Tibial artery (tissue), 4 donors: ENCODE results near the gene CTNS.

Experiments used
- DNase-seq, 2 donors: peaks; one replicate each; pipeline ENCODE4 v3.0.0-alpha.2; 2019
- H3K27ac ChIP-seq, 2 donors: fragments of 200-600 bp; sonication (generic) in 1 of 2; 1 replicate in 1 of 2; 2 replicates in 1 of 2; pipeline ENCODE4 v1.5.1; 2018 to 2019; ENCODE audit warnings: mild to moderate bottlenecking in 1 of 2
- H3K27me3 ChIP-seq, 2 donors: fragments of 200-600 bp; sonication (generic) in 1 of 2; one replicate each; pipeline versions ENCODE4 v1.5.1 to v1.6.0; 2016 to 2019
- H3K36me3 ChIP-seq, 3 donors: fragments of 200-600 bp; sonication (generic) in 2 of 3; one replicate each; pipeline ENCODE4 v1.5.1; 2016 to 2019; ENCODE audit warnings: mild to moderate bottlenecking in 2 of 3
- H3K4me1 ChIP-seq, 4 donors: fragments of 200-600 bp; sonication (generic) in 2 of 4; 1 replicate in 3 of 4; 2 replicates in 1 of 4; pipeline ENCODE4 v1.5.1; 2016 to 2019
- H3K4me3 ChIP-seq, 2 donors: fragments of 200-600 bp; sonication (generic) in 1 of 2; 1 replicate in 1 of 2; 2 replicates in 1 of 2; pipeline ENCODE4 v1.5.1; 2018 to 2019; ENCODE audit warnings: mild to moderate bottlenecking in 2 of 2
- H3K9me3 ChIP-seq, 3 donors: fragments of 200-600 bp; sonication (generic) in 1 of 3; one replicate each; pipeline ENCODE4 v1.5.1; 2016 to 2019
- intact Hi-C: fragments of 100-400 bp; cut with DNase I; formaldehyde crosslinking; loops from one replicate; pipeline ENCODE4 v1.15.0; 2023; ENCODE audit warnings: low total_unique reads
- TF ChIP-seq, protein P1 (sequence below), 2 experiments: fragments of 200-600 bp in 1 of 2; fragments of 450-650 bp in 1 of 2; IDR thresholded peaks; one replicate each; pipeline ENCODE4 v1.5.1; 2017 to 2019; ENCODE audit warnings: antibody characterized with exemption in 2 of 2, mild to moderate bottlenecking in 1 of 2, moderate library complexity in 1 of 2

CTNS gene

DNA sequence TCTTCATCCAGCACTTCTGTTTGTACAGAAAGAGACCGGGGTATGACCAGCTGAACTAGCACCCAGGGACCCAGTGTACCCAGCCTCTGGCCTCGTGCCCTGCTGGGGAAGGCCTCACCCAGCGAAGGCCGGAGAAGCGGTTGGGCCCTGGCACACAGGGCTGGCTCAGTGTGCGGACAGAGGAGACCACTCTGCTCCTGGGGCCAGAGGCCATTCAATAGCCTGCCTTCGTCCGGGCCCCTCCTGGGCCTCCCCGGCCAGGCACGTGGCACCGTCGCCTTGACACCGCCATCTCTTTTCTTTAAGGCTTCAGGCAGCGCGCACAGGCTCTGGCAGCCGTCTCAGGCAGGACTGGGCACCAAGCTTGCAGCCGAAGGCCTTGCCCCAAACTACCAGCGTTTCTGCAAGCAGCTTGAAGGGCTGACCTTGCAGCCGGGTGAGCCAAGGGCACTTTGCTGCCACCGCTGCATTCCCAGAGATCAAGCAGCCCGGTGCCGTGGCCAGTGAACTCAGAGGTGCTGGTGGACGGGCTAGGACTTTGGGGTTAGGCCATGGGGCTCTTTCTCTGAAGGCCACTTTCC is 23.8 kb downstream of the CTNS start:
- peaks cover 21 to 57% (median 32%) of the 10 kb centered on the region in 3 donors for H3K36me3 ChIP-seq
- H3K27me3 ChIP-seq, result no peaks in the 10 kb centered on the region
- intact Hi-C loops, result loop anchor here (10.0 kb wide), 1 partner anchor 946 kb away; the partner anchor contains the start of gene CLUH
- no peak overlapping the region for H3K4me3 ChIP-seq
- no peaks in the 10 kb centered on the region for H3K9me3 ChIP-seq
- TF ChIP-seq, protein P1, sequence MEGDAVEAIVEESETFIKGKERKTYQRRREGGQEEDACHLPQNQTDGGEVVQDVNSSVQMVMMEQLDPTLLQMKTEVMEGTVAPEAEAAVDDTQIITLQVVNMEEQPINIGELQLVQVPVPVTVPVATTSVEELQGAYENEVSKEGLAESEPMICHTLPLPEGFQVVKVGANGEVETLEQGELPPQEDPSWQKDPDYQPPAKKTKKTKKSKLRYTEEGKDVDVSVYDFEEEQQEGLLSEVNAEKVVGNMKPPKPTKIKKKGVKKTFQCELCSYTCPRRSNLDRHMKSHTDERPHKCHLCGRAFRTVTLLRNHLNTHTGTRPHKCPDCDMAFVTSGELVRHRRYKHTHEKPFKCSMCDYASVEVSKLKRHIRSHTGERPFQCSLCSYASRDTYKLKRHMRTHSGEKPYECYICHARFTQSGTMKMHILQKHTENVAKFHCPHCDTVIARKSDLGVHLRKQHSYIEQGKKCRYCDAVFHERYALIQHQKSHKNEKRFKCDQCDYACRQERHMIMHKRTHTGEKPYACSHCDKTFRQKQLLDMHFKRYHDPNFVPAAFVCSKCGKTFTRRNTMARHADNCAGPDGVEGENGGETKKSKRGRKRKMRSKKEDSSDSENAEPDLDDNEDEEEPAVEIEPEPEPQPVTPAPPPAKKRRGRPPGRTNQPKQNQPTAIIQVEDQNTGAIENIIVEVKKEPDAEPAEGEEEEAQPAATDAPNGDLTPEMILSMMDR (IDR thresholded peaks at IDR 0.05), result no peak
- H3K27ac ChIP-seq, result peak overlapping the region; percentile 85 to 89
- peaks cover 0 to 32% (median 31%) of the 10 kb centered on the region in 4 donors for H3K4me1 ChIP-seq
- DNase-seq, result peak in 1 of 2 donors; percentile 86

DNA sequence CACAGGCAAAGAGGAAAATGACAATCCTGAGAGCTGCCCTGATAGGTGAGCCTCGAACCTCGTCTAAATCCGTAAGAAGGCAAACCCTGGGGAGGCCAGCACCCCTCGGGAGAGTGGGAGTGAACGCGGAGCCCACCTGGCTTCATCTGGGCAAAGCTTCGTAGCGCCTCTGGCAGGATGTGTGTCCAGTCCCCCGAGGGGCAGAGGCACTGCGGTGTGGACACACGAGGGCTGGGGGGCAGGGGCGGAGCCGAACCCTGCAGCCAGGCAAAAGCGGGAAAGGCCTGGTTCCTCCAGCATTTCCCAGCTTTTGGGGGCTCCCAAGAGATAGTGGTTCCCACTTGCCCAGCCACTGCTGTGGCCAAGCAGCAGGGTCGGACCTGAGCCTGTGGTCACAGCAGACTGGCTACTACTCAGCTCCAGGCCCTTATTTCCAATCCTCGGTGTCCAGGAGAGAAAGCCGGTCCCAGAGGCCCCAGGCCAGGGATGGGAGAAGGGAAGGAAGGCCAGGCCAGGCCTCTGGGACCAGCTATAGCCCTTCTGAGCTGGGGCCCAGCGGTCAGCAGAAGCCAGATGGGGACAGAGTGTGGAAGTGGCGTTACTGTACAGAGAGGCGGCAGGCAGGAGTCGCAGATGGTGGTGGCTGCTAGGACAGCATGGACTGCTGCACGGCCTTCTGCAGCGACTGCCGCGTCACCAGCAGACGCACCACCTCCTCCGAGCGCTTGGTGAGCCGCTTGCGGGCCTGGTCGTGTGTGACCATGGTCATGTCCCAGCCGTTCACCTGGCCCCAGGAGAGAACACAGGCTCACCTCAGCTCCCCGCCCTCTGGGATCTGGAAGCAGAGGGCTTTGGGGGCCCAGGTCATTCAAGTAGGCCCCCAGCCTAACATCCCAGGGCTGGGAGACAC is 26.8 kb downstream of the CTNS start:
- Histone ChIP-seq H3K9me3 (no peaks in the 10 kb centered on the region), H3K36me3 (peaks cover 21 to 46% (median 32%) of the 10 kb centered on the region in 3 donors), H3K27me3 (no peaks in the 10 kb centered on the region), H3K4me1 (peaks cover under 1 to 50% (median 45%) of the 10 kb centered on the region in 4 donors), H3K27ac (no peak overlapping the region), H3K4me3 (no peak overlapping the region)
- TF ChIP-seq, protein P1 (IDR thresholded peaks at IDR 0.05), result no peak
- intact Hi-C loops, result loop anchor here (10.0 kb wide), 1 partner anchor 949 kb away; the partner anchor contains the start of gene CLUH
- DNase-seq, result no peak

DNA sequence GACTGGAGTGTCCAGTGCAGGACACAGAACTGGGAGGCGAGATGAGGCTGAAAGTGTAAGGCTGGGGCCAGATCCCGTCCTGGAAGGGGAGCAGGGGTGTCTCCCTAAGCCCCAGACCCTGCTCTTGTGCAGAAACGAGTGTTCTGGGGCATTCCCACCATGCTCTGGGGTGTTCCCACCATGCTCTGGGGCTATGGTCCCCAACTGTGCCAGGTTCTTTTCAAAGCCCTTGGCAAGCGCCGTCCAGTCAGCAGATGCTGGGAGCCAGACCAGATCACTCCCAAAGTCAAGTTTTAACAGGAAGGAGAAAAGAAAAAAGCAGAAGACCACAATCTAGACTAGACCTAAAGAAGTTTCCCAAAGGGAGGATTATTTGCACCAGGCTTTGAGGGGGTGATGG is 29.3 kb downstream of the CTNS start:
- no peak for DNase-seq
- Histone ChIP-seq H3K4me3 (no peak overlapping the region), H3K36me3 (peaks cover 21 to 38% (median 32%) of the 10 kb centered on the region in 3 donors)

DNA sequence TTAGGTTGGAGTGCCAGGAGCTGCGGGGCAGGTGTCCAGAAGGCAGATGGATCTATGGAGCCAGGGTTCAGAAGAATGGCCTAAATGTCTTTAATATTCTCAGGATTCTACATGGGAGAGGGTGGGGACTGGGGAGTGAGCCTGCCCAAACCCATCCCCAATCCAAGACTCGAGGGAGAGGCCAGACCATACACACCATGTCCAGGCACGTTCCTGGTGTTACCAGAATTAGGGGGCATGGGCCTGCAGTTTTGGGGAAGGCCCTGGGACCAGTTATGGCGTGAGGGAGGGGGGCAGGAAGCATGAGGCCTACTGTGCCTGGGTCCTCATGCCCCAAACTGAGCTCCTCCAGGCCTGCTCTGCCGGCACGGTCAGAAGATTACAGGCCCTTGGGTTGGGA is 30.0 kb downstream of the CTNS start:
- Histone ChIP-seq H3K27me3 (no peaks in the 10 kb centered on the region), H3K9me3 (no peaks in the 10 kb centered on the region), H3K27ac (peak overlapping the region; percentile 86 to 89), H3K4me1 (peaks cover 6 to 32% (median 28%) of the 10 kb centered on the region in 4 donors), H3K36me3 (peaks cover 21 to 38% (median 32%) of the 10 kb centered on the region in 3 donors), H3K4me3 (peak overlapping the region in 1 of 2 donors; percentile 98)
- DNase-seq, result no peak
- intact Hi-C loops, result loop anchor here (10.0 kb wide), 1 partner anchor 952 kb away; the partner anchor contains the start of gene CLUH
- TF ChIP-seq, protein P1 (IDR thresholded peaks at IDR 0.05), result no peak

More for the DNA sequence above, 29.3 kb downstream of the CTNS start:
- Histone ChIP-seq H3K9me3 (no peaks in the 10 kb centered on the region), H3K27ac (peak overlapping the region; percentile 86 to 89), H3K27me3 (no peaks in the 10 kb centered on the region), H3K4me1 (peaks cover 6 to 37% (median 30%) of the 10 kb centered on the region in 4 donors)
- intact Hi-C loops, result loop anchor here (10.0 kb wide), 1 partner anchor 951 kb away; the partner anchor contains the start of gene CLUH
- TF ChIP-seq, protein P1 (IDR thresholded peaks at IDR 0.05), result no peak

DNA sequence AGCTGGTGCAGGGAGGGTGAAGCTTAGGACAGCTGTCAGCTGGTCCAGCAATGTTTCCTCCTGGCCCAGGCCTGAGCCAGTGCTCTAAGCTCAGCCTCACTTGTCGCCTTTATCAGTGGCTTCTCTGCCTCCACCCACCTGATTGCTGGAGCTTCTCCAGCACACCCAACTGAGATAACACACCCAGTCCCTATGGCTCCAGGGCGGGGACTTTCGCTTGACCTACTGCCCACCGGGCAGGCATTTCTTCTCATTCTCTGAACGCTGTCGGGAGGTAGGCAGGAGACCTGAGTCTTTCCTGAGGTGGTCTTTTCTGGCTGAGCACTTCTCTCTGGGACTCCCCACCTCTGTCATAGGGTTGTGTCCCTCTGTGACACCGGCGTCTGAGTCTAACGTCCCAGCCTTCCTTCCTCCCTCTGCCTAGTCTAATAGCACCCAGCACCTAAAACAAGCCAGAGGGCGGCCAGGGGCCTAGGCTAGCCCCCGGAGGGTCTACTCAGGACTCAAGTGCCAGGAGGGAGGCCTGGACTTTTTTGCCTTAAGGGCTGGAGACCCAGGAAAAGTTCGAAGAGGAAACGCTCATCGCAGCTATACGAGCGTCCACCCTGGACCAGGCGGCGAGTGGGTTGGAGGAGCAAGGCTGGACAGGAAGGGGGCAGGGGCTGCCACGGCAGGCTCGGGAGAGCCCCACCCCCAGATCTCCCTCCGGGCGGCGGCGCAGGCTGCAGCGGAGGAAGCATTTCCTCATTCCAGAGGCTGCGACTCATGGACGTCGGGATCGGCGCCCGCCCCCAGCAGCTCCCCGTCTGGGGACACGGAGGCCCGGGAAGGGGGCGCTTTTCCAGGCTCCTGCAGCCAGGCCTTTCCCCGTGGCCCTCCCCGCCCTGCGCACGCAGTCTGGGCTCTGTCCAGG is 31.1 kb downstream of the CTNS start:
- Histone ChIP-seq H3K27ac (peak overlapping the region; percentile 86 to 89), H3K36me3 (peaks cover 21 to 36% (median 26%) of the 10 kb centered on the region in 3 donors), H3K9me3 (no peaks in the 10 kb centered on the region), H3K4me1 (peaks cover 6 to 32% (median 28%) of the 10 kb centered on the region in 4 donors), H3K27me3 (no peaks in the 10 kb centered on the region), H3K4me3 (peak overlapping the region; percentile 92 to 98)
- intact Hi-C loops, result loop anchor here (1.0 to 10.0 kb wide), 2 partner anchors 31 to 953 kb away; partner anchors contain the start of genes CLUH, CTNS and SHPK
- peak; percentile 85 to 94 for DNase-seq
- TF ChIP-seq, protein P1 (IDR thresholded peaks at IDR 0.05), result no peak
